Vagina (tissue), 2 donors: ENCODE results near the gene GTF2A1. TPM values are rescaled to one million over a fixed set of nuclear protein-coding genes. Genes with fewer than 3 reads are reported as not detected.

Experiments used
- DNase-seq, 2 donors: peaks; one replicate each; pipeline ENCODE4 v3.0.0-alpha.2; 2017; ENCODE audit errors: extremely low spot score in 2 of 2
- H3K27ac ChIP-seq: fragments of 200-600 bp; sonication (generic); one replicate; pipeline ENCODE4 v1.5.1; 2019
- H3K27me3 ChIP-seq: fragments of 200-600 bp; sonication (generic); one replicate; pipeline ENCODE4 v1.5.1; 2019
- H3K36me3 ChIP-seq, 2 donors: fragments of 200-600 bp; sonication (generic); one replicate each; pipeline ENCODE4 v1.5.1; 2017 to 2019
- H3K4me1 ChIP-seq: fragments of 200-600 bp; sonication (generic); one replicate; pipeline ENCODE4 v1.5.1; 2019
- H3K4me3 ChIP-seq, 2 donors: fragments of 200-600 bp; sonication (generic); 1 replicate in 1 of 2; 2 replicates in 1 of 2; pipeline ENCODE4 v1.5.1; 2016 to 2019
- H3K9me3 ChIP-seq: fragments of 200-600 bp; sonication (generic); one replicate; pipeline ENCODE4 v1.5.1; 2019
- CTCF ChIP-seq, 3 experiments: fragments of 450-650 bp in 2 of 3; fragments of 200-600 bp in 1 of 3; sonication (generic) in 1 of 3; IDR thresholded peaks; one replicate each; pipeline ENCODE4 v1.5.1; 2017 to 2019; ENCODE audit warnings: antibody characterized with exemption in 3 of 3, mild to moderate bottlenecking in 2 of 3, moderate library complexity in 2 of 3
- POLR2A ChIP-seq, 2 donors: fragments of 450-650 bp; IDR thresholded peaks; one replicate each; pipeline ENCODE4 v1.6.1; 2017; ENCODE audit warnings: antibody characterized with exemption in 2 of 2, mild to moderate bottlenecking in 2 of 2, moderate library complexity in 2 of 2
- POLR2AphosphoS5 ChIP-seq, 2 donors: sonication (generic); formaldehyde crosslinking; IDR thresholded peaks; one replicate each; pipeline ENCODE4 v1.9.0; 2017; ENCODE audit warnings: antibody characterized with exemption in 2 of 2, mild to moderate bottlenecking in 2 of 2, low read depth in 1 of 2; ENCODE audit not compliant: insufficient read depth in 1 of 2
- intact Hi-C: fragments of 100-400 bp; cut with DNase I; formaldehyde crosslinking; loops from one replicate; pipeline ENCODE4 v1.15.1; 2023
- total RNA-seq: library from RNA; depleted of rRNA; stranded (reverse); fragments of >200 nt; gene quantifications from one replicate; pipeline ENCODE4 v1.2.3, GENCODE V29; 2016

Gene GTF2A1
- total RNA-seq, 1 donor from 2014 or later, result 21.6 TPM

GRCh38 chr14:81209167-81209836, 11.5 kb downstream of the GTF2A1 start:
- no peak for DNase-seq
- peaks cover 0 to 25% of the 10 kb centered on the region in 2 donors for H3K36me3 ChIP-seq
- TF ChIP-seq POLR2AphosphoS5 (IDR thresholded peaks at IDR 0.05; ENCODE audit: insufficient read depth in 1 of 2, low read depth in 1 of 2), result no peak
- no peak for TF ChIP-seq CTCF (IDR thresholded peaks at IDR 0.05)
- no peak for TF ChIP-seq POLR2A (IDR thresholded peaks at IDR 0.05)
- H3K4me3 ChIP-seq, result no peak overlapping the region
- intact Hi-C loops, result no loop called here
- peaks cover 11% of the 10 kb centered on the region for H3K4me1 ChIP-seq
- no peak overlapping the region for H3K27ac ChIP-seq
- H3K27me3 ChIP-seq, result no peaks in the 10 kb centered on the region
- H3K9me3 ChIP-seq, result no peaks in the 10 kb centered on the region

GRCh38 chr14:81208489-81208888, 12.3 kb downstream of the GTF2A1 start:
- Histone ChIP-seq H3K36me3 (peaks cover 0 to 30% of the 10 kb centered on the region in 2 donors), H3K9me3 (no peaks in the 10 kb centered on the region), H3K27me3 (no peaks in the 10 kb centered on the region), H3K4me1 (peaks cover 11% of the 10 kb centered on the region), H3K27ac (no peak overlapping the region), H3K4me3 (no peak overlapping the region)
- DNase-seq, result no peak
- intact Hi-C loops, result no loop called here
- no peak for TF ChIP-seq POLR2AphosphoS5 (IDR thresholded peaks at IDR 0.05; ENCODE audit: insufficient read depth in 1 of 2, low read depth in 1 of 2)
- no peak for TF ChIP-seq CTCF (IDR thresholded peaks at IDR 0.05)
- TF ChIP-seq POLR2A (IDR thresholded peaks at IDR 0.05), result no peak

- no peak for TF ChIP-seq POLR2AphosphoS5 (IDR thresholded peaks at IDR 0.05; ENCODE audit: insufficient read depth in 1 of 2, low read depth in 1 of 2)
- TF ChIP-seq POLR2A (IDR thresholded peaks at IDR 0.05), result no peak
- no peak for TF ChIP-seq CTCF (IDR thresholded peaks at IDR 0.05)
- Histone ChIP-seq H3K4me3 (no peak overlapping the region), H3K4me1 (peaks cover 4% of the 10 kb centered on the region), H3K27me3 (no peaks in the 10 kb centered on the region), H3K9me3 (no peaks in the 10 kb centered on the region), H3K36me3 (peaks cover 0 to 44% of the 10 kb centered on the region in 2 donors), H3K27ac (no peak overlapping the region)
- intact Hi-C loops, result no loop called here
- DNase-seq, result no peak
Measured at GRCh38 chr14:81206115-81206514, 14.6 kb downstream of the GTF2A1 start.

- DNase-seq, result no peak
- peaks cover 4% of the 10 kb centered on the region for H3K4me1 ChIP-seq
- no peak overlapping the region for H3K27ac ChIP-seq
- no peaks in the 10 kb centered on the region for H3K9me3 ChIP-seq
- H3K27me3 ChIP-seq, result no peaks in the 10 kb centered on the region
- no peak overlapping the region for H3K4me3 ChIP-seq
- intact Hi-C loops, result no loop called here
- no peak for TF ChIP-seq CTCF (IDR thresholded peaks at IDR 0.05)
- TF ChIP-seq POLR2AphosphoS5 (IDR thresholded peaks at IDR 0.05; ENCODE audit: insufficient read depth in 1 of 2, low read depth in 1 of 2), result no peak
- no peak for TF ChIP-seq POLR2A (IDR thresholded peaks at IDR 0.05)
- H3K36me3 ChIP-seq, result peaks cover 0 to 46% of the 10 kb centered on the region in 2 donors
Measured at GRCh38 chr14:81205639-81206038, 15.1 kb downstream of the GTF2A1 start.

- peaks cover 0 to 65% of the 10 kb centered on the region in 2 donors for H3K36me3 ChIP-seq
- no peak overlapping the region for H3K4me3 ChIP-seq
- H3K27me3 ChIP-seq, result no peaks in the 10 kb centered on the region
- no peaks in the 10 kb centered on the region for H3K4me1 ChIP-seq
- TF ChIP-seq POLR2A (IDR thresholded peaks at IDR 0.05) (no peak), CTCF (IDR thresholded peaks at IDR 0.05) (no peak), POLR2AphosphoS5 (IDR thresholded peaks at IDR 0.05; ENCODE audit: insufficient read depth in 1 of 2, low read depth in 1 of 2) (no peak)
- DNase-seq, result no peak
- intact Hi-C loops, result no loop called here
- no peak overlapping the region for H3K27ac ChIP-seq
- no peaks in the 10 kb centered on the region for H3K9me3 ChIP-seq
Measured at GRCh38 chr14:81200054-81200453, 20.7 kb downstream of the GTF2A1 start.
